ENCODE measurements around the gene MBP. TPM values are rescaled to one million over a fixed set of nuclear protein-coding genes. Genes with fewer than 3 reads are reported as not detected.

MBP gene
- total and polyA plus RNA-seq, 10 of the 15 experiments (the other 5 are each of a cell fraction or from before 2014, with no cell fraction given), result 12.2 to 67.8 (median 42.1) TPM

GRCh38 chr18:77065221-77065981 is 67.2 kb downstream of the MBP start:
- peaks cover 36% of the 10 kb centered on the region for H3K79me2 ChIP-seq (ENCODE audit: control insufficient read depth, insufficient read depth, low read length)
- peak overlapping the region; percentile 1; the same call in 1 of the 2 replicates for H3K4me3 ChIP-seq
- no peak overlapping the region for H2AFZ ChIP-seq (ENCODE audit: control insufficient read depth, low read depth, low read length)
- H3K4me2 ChIP-seq (ENCODE audit: control insufficient read depth, insufficient read depth), result peak overlapping the region; percentile 56
- FAIRE-seq (no peak), ATAC-seq (peak; percentile 46), DNase-seq (ENCODE audit: low read depth, low spot score) (peak; percentile 87)
- SMC1A ChIA-PET (ENCODE audit: uncharacterized antibody, unreplicated experiment), result interaction anchor here (0.7 to 5.5 kb wide), 8 partner anchors 11 to 146 kb away, joined by 3 to 69 read pairs (median 5); no protein-coding TSS in a partner anchor
- peaks cover 2 to 17% of the 10 kb centered on the region in 2 experiments; a peak in 3 of 4 replicates for H3K36me3 ChIP-seq (ENCODE audit: control insufficient read depth in 2 of 2, insufficient read depth in 2 of 2, low read length in 1 of 2)
- H3K27me3 ChIP-seq (replicated peaks in 1 of 2; ENCODE audit: control insufficient read depth in 2 of 2, insufficient read depth in 2 of 2, low read length in 1 of 2), result no peaks in the 10 kb centered on the region
- intact Hi-C loops (cut with micrococcal nuclease; ENCODE audit: unreplicated experiment), result loop anchor here (1.0 kb wide), 1 partner anchor 63 kb away; no protein-coding TSS in a partner anchor
- POLR2A ChIA-PET, result interaction anchor here (0.8 to 1.4 kb wide), 3 partner anchors 31 to 64 kb away, joined by 3 to 4 read pairs (median 3); no protein-coding TSS in a partner anchor
- peak overlapping the region; percentile 24 for H3K9ac ChIP-seq (ENCODE audit: control insufficient read depth, insufficient read depth, low read length)
- CTCF ChIA-PET, result interaction anchor here (0.6 to 7.2 kb wide), 6 partner anchors 12 to 146 kb away, joined by 3 to 37 read pairs (median 3); no protein-coding TSS in a partner anchor
- no peaks in the 10 kb centered on the region for H3K9me3 ChIP-seq (replicated peaks; ENCODE audit: control insufficient read depth, insufficient read depth, low read length)
- H3K27ac ChIP-seq (ENCODE audit: control insufficient read depth, insufficient read depth), result peak overlapping the region; percentile 97
- no TSS peak for BruUV-seq (replicated peaks)
- H4K20me1 ChIP-seq (ENCODE audit: control insufficient read depth, insufficient read depth), result no peaks in the 10 kb centered on the region
- in situ Hi-C loops (cut with MboI), result loop anchor here (10.0 kb wide), 1 partner anchor 59 kb away; no protein-coding TSS in a partner anchor
- 4% methylated on average over 13 of the region's 13 CpGs for whole genome bisulfite sequencing (ENCODE audit: insufficient coverage, insufficient replicate concordance, low lambda C conversion rate, missing lambda C conversion rate)
- RAD21 ChIA-PET (ENCODE audit: unreplicated experiment), result interaction anchor here (0.7 to 1.0 kb wide), 3 partner anchors 32 to 61 kb away, joined by 4 to 6 read pairs (median 4); no protein-coding TSS in a partner anchor
- H3K4me1 ChIP-seq (ENCODE audit: control insufficient read depth, insufficient read depth, low read length), result peaks cover 89% of the 10 kb centered on the region
- no peak for TF ChIP-seq ZNF592 (IDR thresholded peaks at IDR 0.05)
- TF ChIP-seq EED (IDR thresholded peaks at IDR 0.05; ENCODE audit: low read depth), result peak; percentile 95
- no peak for TF ChIP-seq SREBF1 (IDR thresholded peaks at IDR 0.05; ENCODE audit: low read length)
- TF ChIP-seq, protein P1, sequence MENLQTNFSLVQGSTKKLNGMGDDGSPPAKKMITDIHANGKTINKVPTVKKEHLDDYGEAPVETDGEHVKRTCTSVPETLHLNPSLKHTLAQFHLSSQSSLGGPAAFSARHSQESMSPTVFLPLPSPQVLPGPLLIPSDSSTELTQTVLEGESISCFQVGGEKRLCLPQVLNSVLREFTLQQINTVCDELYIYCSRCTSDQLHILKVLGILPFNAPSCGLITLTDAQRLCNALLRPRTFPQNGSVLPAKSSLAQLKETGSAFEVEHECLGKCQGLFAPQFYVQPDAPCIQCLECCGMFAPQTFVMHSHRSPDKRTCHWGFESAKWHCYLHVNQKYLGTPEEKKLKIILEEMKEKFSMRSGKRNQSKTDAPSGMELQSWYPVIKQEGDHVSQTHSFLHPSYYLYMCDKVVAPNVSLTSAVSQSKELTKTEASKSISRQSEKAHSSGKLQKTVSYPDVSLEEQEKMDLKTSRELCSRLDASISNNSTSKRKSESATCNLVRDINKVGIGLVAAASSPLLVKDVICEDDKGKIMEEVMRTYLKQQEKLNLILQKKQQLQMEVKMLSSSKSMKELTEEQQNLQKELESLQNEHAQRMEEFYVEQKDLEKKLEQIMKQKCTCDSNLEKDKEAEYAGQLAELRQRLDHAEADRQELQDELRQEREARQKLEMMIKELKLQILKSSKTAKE (IDR thresholded peaks at IDR 0.05; ENCODE audit: low read depth, poor library complexity, severe bottlenecking), result no peak
- TF ChIP-seq SIN3A (IDR thresholded peaks at IDR 0.05; ENCODE audit: low read depth, low read length), result no peak
- no peak for TF ChIP-seq NFYA (IDR thresholded peaks at IDR 0.05; ENCODE audit: borderline replicate concordance, low read depth, low read length)
- TF ChIP-seq EZH2 (IDR thresholded peaks at IDR 0.05; ENCODE audit: borderline replicate concordance, control insufficient read depth, low read depth, low read length), result no peak
- TF ChIP-seq ZBTB40 (IDR thresholded peaks at IDR 0.05; ENCODE audit: borderline replicate concordance), result no peak
- peak in 1 of 2 experiments; percentile 74; a peak in 2 of 4 replicates for TF ChIP-seq ETV6 (conservative IDR thresholded peaks at IDR 0.05 in 1 of 2, IDR thresholded peaks at IDR 0.05 in 1 of 2; ENCODE audit: borderline replicate concordance in 1 of 2, low read depth in 1 of 2)
- no peak for TF ChIP-seq SUPT20H (IDR thresholded peaks at IDR 0.05; ENCODE audit: borderline replicate concordance, control insufficient read depth, low read depth, low read length)

Measured in GM12878 (cell line).